LNCAP (cell line): Measurements from ENCODE around the gene CASP5.
"Not testable (repeated sequence)": the region's sequence is repeated elsewhere in the genome, so short reads cannot be mapped to it uniquely, and the experiment has no call there.

Source experiments
- CTCF ChIP-seq: fragments of 450-650 bp; IDR thresholded peaks from 2 replicates; pipeline ENCODE4 v1.5.1; 2017; ENCODE audit warnings: mild to moderate bottlenecking

Gene CASP5

GRCh38 chr11:105051559-105051958 lies 28.6 kb upstream of the CASP5 start:
- TF ChIP-seq CTCF, result no peak

- TF ChIP-seq CTCF, result no peak
Measured at GRCh38 chr11:105049481-105049880, 26.5 kb upstream of the CASP5 start.

- no peak for TF ChIP-seq CTCF
Measured at GRCh38 chr11:105046898-105047579, 24.1 kb upstream of the CASP5 start.

GRCh38 chr11:105045676-105046296 lies 22.8 kb upstream of the CASP5 start:
- no peak for TF ChIP-seq CTCF

- TF ChIP-seq CTCF, result not testable (repeated sequence)
Measured at GRCh38 chr11:105044557-105045524, 21.9 kb upstream of the CASP5 start, which contains the start of gene CARD16. Gene CARD16, minus strand, starts transcription at chr11:105045335. Its CDS starts 38 bp downstream, at chr11:105045297.

- TF ChIP-seq CTCF, result no peak
Measured at GRCh38 chr11:105042178-105042577, 19.2 kb upstream of the CASP5 start.

GRCh38 chr11:105040703-105041102 lies 17.7 kb upstream of the CASP5 start:
- TF ChIP-seq CTCF, result no peak
